Lung (tissue), 12 donors: Measurements from ENCODE around the gene MYMK. TPM values are rescaled to one million over a fixed set of nuclear protein-coding genes. Genes with fewer than 3 reads are reported as not detected.
A peak's percentile ranks its signal among the peaks of the same experiment; 100 is the strongest.

Experiments used
- ATAC-seq: fragments of 200-7000 bp; cut with Tn5 transposase; one replicate; pipeline ENCODE4 v1.9.1; 2020; ENCODE audit warnings: moderate number of reproducible peaks; ENCODE audit not compliant: insufficient read depth, low FRiP score
- DNase-seq, 3 donors: peaks; one replicate each; pipeline ENCODE4 v3.0.0-alpha.2; 2013 to 2017
- H3K27ac ChIP-seq, 2 donors: one replicate each; pipeline ENCODE4 v1.5.1; 2013; ENCODE audit warnings: mild to moderate bottlenecking in 2 of 2, moderate library complexity in 2 of 2, control low read depth in 1 of 2, inconsistent platforms in 1 of 2, low read depth in 1 of 2, low read length in 1 of 2
- H3K27me3 ChIP-seq, 3 donors: one replicate each; pipeline ENCODE4 v1.5.1; 2013; ENCODE audit warnings: low read length in 2 of 3; ENCODE audit not compliant: control insufficient read depth in 3 of 3, insufficient read depth in 3 of 3
- H3K36me3 ChIP-seq, 4 donors: one replicate each; pipeline ENCODE4 v1.5.1; 2013; ENCODE audit warnings: low read length in 4 of 4, mild to moderate bottlenecking in 1 of 4, moderate library complexity in 1 of 4; ENCODE audit not compliant: control insufficient read depth in 4 of 4, insufficient read depth in 4 of 4
- H3K4me1 ChIP-seq, 5 donors: one replicate each; pipeline ENCODE4 v1.5.1; 2013; ENCODE audit warnings: low read length in 5 of 5, mild to moderate bottlenecking in 2 of 5, moderate library complexity in 1 of 5; ENCODE audit not compliant: control insufficient read depth in 5 of 5, insufficient read depth in 5 of 5
- H3K4me3 ChIP-seq: one replicate; pipeline ENCODE4 v1.5.1; 2013; ENCODE audit warnings: mild to moderate bottlenecking, control low read depth, moderate library complexity
- H3K9ac ChIP-seq, 2 donors: one replicate each; pipeline ENCODE4 v1.5.1; 2013; ENCODE audit warnings: low read length in 2 of 2, control low read depth in 1 of 2; ENCODE audit not compliant: insufficient read depth in 1 of 2
- H3K9me3 ChIP-seq, 4 donors: one replicate each; pipeline ENCODE4 v1.5.1; 2013; ENCODE audit warnings: low read length in 3 of 4, mild to moderate bottlenecking in 1 of 4, moderate library complexity in 1 of 4; ENCODE audit not compliant: control insufficient read depth in 4 of 4, insufficient read depth in 3 of 4
- WGBS, 2 donors: extraction: QIAGEN DNeasy Blood & Tissue Kit; methylation state at CpG; one replicate each; pipeline ENCODE4 v1.1.7; 2013; 5-methylcytosine and 5-hydroxymethylcytosine counted together
- polyA plus RNA-seq, 2 donors: library from polyadenylated mRNA; stranded (reverse); fragments of 200-250 nt; gene quantifications; one replicate each; pipeline ENCODE4 v1.2.1, GENCODE V29; 2013
- total RNA-seq, 2 donors: library from RNA; depleted of rRNA in 1 of 2; stranded (reverse); fragments of >200 nt in 1 of 2; gene quantifications; one replicate each; pipeline ENCODE4 v1.2.1, GENCODE V29; 2014 to 2021
- TF ChIP-seq, protein P1 (sequence below): IDR thresholded peaks from 2 replicates; pipeline ENCODE4 v1.5.1; 2012; ENCODE audit warnings: mild to moderate bottlenecking; ENCODE audit errors: control extremely low read depth, extremely low read depth
- donor health status: control.
- donor health status: control.
- donor health status: Bipolar disorder and iron deficiency.
- donor health status: healthy.
- donor health status: DM: yes; HTN: yes; CAD: no.

Gene MYMK
- total and polyA plus RNA-seq, 4 donors = not detected

DNA sequence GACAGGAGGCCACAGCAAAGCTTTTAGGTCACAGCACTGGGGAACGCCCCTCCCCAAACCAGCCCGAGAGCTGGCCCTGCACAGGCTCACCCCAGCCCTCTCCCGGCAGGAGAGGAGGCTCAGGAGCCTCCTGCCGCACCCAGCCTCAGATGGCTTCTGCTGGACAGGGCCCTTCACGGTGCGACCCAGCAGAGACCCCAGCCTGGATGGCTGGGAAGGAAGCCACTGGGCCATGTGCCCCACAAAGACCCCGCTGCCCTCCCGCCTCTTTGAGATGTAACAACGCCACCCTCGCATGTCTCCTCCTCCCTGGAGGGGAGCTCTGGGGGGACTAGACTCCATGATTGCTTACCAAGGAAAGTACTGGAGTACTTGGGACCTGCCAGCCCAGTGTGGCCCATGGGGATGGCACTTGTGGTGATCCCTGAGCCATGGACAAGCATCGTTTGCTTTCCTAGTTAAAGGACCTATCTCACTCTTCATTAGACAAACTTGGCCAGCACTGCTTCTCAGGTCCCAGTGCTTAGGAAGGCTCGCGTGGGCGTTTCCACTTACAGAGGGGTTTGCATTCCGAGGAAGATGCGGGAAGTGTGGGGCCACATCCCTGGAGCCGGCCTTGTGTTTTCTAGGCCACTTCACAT, 9.0 kb downstream of the MYMK start:
- TF ChIP-seq, protein P1, sequence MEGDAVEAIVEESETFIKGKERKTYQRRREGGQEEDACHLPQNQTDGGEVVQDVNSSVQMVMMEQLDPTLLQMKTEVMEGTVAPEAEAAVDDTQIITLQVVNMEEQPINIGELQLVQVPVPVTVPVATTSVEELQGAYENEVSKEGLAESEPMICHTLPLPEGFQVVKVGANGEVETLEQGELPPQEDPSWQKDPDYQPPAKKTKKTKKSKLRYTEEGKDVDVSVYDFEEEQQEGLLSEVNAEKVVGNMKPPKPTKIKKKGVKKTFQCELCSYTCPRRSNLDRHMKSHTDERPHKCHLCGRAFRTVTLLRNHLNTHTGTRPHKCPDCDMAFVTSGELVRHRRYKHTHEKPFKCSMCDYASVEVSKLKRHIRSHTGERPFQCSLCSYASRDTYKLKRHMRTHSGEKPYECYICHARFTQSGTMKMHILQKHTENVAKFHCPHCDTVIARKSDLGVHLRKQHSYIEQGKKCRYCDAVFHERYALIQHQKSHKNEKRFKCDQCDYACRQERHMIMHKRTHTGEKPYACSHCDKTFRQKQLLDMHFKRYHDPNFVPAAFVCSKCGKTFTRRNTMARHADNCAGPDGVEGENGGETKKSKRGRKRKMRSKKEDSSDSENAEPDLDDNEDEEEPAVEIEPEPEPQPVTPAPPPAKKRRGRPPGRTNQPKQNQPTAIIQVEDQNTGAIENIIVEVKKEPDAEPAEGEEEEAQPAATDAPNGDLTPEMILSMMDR = no peak
- no peak for ATAC-seq
- Histone ChIP-seq H3K27ac (no peak overlapping the region), H3K9ac (no peak overlapping the region), H3K9me3 (peaks cover 0 to 3% (median 0%) of the 10 kb centered on the region in 4 donors), H3K36me3 (no peaks in the 10 kb centered on the region), H3K4me3 (no peak overlapping the region), H3K4me1 (peaks cover 0 to 56% (median 14%) of the 10 kb centered on the region in 5 donors), H3K27me3 (no peaks in the 10 kb centered on the region)
- 88 to 92% methylated on average over 17 of the region's 17 CpGs for WGBS, 2 donors
- no peak for DNase-seq

DNA sequence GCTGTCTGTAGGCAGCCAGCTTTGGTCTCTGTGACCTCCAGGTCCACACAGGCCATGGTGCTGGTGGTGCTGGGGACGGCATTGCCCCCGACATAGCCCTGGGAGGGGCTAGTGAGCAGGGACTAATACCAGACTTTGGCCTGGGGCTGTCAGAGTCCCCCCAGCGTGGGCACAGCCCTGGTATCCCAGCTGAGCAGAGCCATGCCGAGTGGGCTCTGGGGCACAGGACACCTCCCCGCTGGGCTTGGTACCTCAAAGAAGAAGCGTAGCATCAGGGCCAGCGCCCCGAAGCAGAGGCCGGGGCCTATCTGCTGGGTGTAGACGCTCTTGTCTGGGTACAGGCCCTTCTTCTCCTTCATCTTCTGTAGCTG, 9.5 kb downstream of the MYMK start:
- Histone ChIP-seq H3K27me3 (no peaks in the 10 kb centered on the region), H3K4me3 (no peak overlapping the region), H3K27ac (no peak overlapping the region), H3K9ac (no peak overlapping the region), H3K36me3 (no peaks in the 10 kb centered on the region), H3K9me3 (peaks cover 0 to 3% (median 0%) of the 10 kb centered on the region in 4 donors), H3K4me1 (peaks cover 0 to 57% (median 14%) of the 10 kb centered on the region in 5 donors)
- TF ChIP-seq, protein P1 = no peak
- WGBS, 2 donors = 93% methylated on average over 10 of the region's 10 CpGs
- ATAC-seq (no peak), DNase-seq (no peak)

- Histone ChIP-seq H3K9me3 (peaks cover 0 to 3% (median 0%) of the 10 kb centered on the region in 4 donors), H3K27ac (no peak overlapping the region), H3K4me3 (no peak overlapping the region), H3K4me1 (peaks cover 3 to 62% (median 16%) of the 10 kb centered on the region in 5 donors), H3K36me3 (no peaks in the 10 kb centered on the region), H3K9ac (no peak overlapping the region), H3K27me3 (no peaks in the 10 kb centered on the region)
- WGBS, 2 donors = 47 to 66% methylated on average over 14 of the region's 14 CpGs
- no peak for ATAC-seq
- TF ChIP-seq, protein P1 = no peak
- DNase-seq = peak; percentile 91 to 94 (median 92)
These were observed 10.1 kb downstream of the MYMK start for GRCh38 chr9:133514460-133515239.
